Stomach (tissue), 9 donors: ENCODE measurements around the gene TM2D1. TPM values are rescaled to one million over a fixed set of nuclear protein-coding genes. Genes with fewer than 3 reads are reported as not detected.

Experiments used
- DNase-seq, 2 donors: peaks; one replicate each; pipeline versions ENCODE4 v3.0.0 to v3.0.0-alpha.2; 2013 to 2019
- H3K27ac ChIP-seq, 5 donors: fragments of 200-600 bp in 4 of 5; sonication (generic) in 4 of 5; one replicate each; pipeline ENCODE4 v1.5.1; 2013 to 2019; ENCODE audit warnings: mild to moderate bottlenecking in 1 of 5, moderate library complexity in 1 of 5
- H3K27me3 ChIP-seq, 3 donors: fragments of 200-600 bp; sonication (generic); one replicate each; pipeline ENCODE4 v1.5.1; 2017 to 2019; ENCODE audit warnings: mixed run types in 1 of 3
- H3K36me3 ChIP-seq, 4 donors: fragments of 200-600 bp; sonication (generic); 1 replicate in 3 of 4; 2 replicates in 1 of 4; pipeline ENCODE4 v1.5.1; 2016 to 2019
- H3K4me1 ChIP-seq, 4 donors: fragments of 200-600 bp; sonication (generic); one replicate each; pipeline ENCODE4 v1.5.1; 2016 to 2019
- H3K4me3 ChIP-seq, 4 donors: fragments of 200-600 bp; sonication (generic) in 3 of 4; one replicate each; pipeline ENCODE4 v1.5.1; 2016 to 2019; ENCODE audit warnings: mild to moderate bottlenecking in 1 of 4
- H3K9me3 ChIP-seq, 4 donors: fragments of 200-600 bp; sonication (generic); one replicate each; pipeline ENCODE4 v1.5.1; 2016 to 2019
- EP300 ChIP-seq: sonication (generic); formaldehyde crosslinking; IDR thresholded peaks from one replicate; pipeline ENCODE4 v1.6.1; 2017; ENCODE audit warnings: antibody characterized with exemption
- POLR2A ChIP-seq, 4 donors: fragments of 450-650 bp; IDR thresholded peaks; one replicate each; pipeline ENCODE4 v1.6.1; 2016; ENCODE audit warnings: antibody characterized with exemption in 4 of 4, control low read depth in 2 of 4, mild to moderate bottlenecking in 1 of 4, moderate library complexity in 1 of 4
- POLR2AphosphoS5 ChIP-seq, 3 donors: sonication (generic); formaldehyde crosslinking; IDR thresholded peaks; one replicate each; pipeline ENCODE4 v1.6.1; 2016; ENCODE audit warnings: antibody characterized with exemption in 3 of 3
- WGBS, 5 donors: extraction: QIAGEN DNeasy Blood & Tissue Kit in 3 of 5; methylation state at CpG; one replicate each; pipeline versions ENCODE4 v1.1.5 to v1.1.7; 2013 to 2018; 5-methylcytosine and 5-hydroxymethylcytosine counted together
- intact Hi-C: fragments of 100-400 bp; cut with DNase I; formaldehyde crosslinking; loops from one replicate; pipeline ENCODE4 v1.15.1; 2023; ENCODE audit warnings: low total_unique reads
- polyA plus RNA-seq, 3 donors: library from polyadenylated mRNA; stranded (reverse); fragments of 200-250 nt; gene quantifications; one replicate each; pipeline ENCODE4 v1.2.3, GENCODE V29; 2013
- total RNA-seq, 5 donors: library from RNA; depleted of rRNA; stranded (reverse); fragments of >200 nt; gene quantifications; one replicate each; pipeline versions ENCODE4 v1.1.0 to v1.2.3, GENCODE V29; 2014 to 2016
- TF ChIP-seq, protein P1 (sequence below), 7 experiments: fragments of 450-650 bp in 4 of 7; fragments of 200-600 bp in 3 of 7; sonication (generic) in 3 of 7; IDR thresholded peaks; one replicate each; pipeline ENCODE4 v1.5.1; 2016 to 2019; ENCODE audit warnings: antibody characterized with exemption in 7 of 7, control low read depth in 2 of 7, mild to moderate bottlenecking in 1 of 7
- donor health status: healthy with polysubstance abuse.
- donor health status: Bipolar disorder and iron deficiency.
- donor health status: healthy.

TM2D1 gene
- total and polyA plus RNA-seq, 8 donors = 15.6 to 184 (median 41.4) TPM

DNA sequence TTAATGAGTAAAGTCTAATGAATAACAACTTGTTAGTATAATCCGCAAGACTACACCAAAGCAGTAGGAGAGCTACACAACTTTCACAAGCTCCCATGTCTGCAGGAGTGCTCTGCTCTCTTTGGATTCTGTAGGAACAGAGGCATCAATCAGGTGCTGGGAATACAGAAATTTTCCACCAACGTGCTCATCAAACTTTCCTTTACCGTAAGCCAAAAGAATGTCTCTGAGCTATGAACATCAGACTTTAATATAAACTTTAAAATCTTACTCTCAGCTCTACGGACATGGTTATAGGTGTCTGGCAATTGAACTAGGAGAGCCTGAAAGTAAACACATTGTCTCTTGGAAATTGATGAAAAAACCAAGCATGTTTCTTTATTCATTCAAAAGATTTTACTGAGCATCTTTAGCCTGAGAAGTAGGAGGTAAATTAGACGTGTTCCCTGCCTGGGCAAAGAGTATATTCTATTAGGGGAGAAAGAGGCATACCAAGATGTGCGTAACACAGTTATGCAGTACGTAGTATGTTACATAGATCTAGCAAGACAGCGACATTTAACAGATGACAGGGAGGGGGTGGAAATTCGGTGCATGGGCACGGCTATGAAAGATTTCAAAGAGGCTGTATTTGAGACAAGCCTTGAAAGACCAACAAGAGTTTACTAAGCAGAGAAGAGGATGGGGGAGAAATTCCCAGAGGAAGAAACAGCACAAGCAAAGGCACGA lies 85.2 kb downstream of the TM2D1 start:
- no peaks in the 10 kb centered on the region for H3K9me3 ChIP-seq
- peaks cover 11 to 67% (median 47%) of the 10 kb centered on the region in 4 donors for H3K4me1 ChIP-seq
- intact Hi-C loops = no loop called here
- TF ChIP-seq POLR2AphosphoS5 (IDR thresholded peaks at IDR 0.05) (no peak), POLR2A (IDR thresholded peaks at IDR 0.05) (no peak), EP300 (no peak)
- TF ChIP-seq, protein P1, sequence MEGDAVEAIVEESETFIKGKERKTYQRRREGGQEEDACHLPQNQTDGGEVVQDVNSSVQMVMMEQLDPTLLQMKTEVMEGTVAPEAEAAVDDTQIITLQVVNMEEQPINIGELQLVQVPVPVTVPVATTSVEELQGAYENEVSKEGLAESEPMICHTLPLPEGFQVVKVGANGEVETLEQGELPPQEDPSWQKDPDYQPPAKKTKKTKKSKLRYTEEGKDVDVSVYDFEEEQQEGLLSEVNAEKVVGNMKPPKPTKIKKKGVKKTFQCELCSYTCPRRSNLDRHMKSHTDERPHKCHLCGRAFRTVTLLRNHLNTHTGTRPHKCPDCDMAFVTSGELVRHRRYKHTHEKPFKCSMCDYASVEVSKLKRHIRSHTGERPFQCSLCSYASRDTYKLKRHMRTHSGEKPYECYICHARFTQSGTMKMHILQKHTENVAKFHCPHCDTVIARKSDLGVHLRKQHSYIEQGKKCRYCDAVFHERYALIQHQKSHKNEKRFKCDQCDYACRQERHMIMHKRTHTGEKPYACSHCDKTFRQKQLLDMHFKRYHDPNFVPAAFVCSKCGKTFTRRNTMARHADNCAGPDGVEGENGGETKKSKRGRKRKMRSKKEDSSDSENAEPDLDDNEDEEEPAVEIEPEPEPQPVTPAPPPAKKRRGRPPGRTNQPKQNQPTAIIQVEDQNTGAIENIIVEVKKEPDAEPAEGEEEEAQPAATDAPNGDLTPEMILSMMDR (IDR thresholded peaks at IDR 0.05) = no peak
- WGBS, 5 donors = 85 to 96% (median 89%) methylated on average over 11 of the region's 11 CpGs
- no peaks in the 10 kb centered on the region for H3K27me3 ChIP-seq
- DNase-seq = peak in 1 of 2 donors; percentile 45
- peak overlapping the region; percentile 37 to 84 (median 72) for H3K27ac ChIP-seq
- no peak overlapping the region for H3K4me3 ChIP-seq
- H3K36me3 ChIP-seq = no peaks in the 10 kb centered on the region

DNA sequence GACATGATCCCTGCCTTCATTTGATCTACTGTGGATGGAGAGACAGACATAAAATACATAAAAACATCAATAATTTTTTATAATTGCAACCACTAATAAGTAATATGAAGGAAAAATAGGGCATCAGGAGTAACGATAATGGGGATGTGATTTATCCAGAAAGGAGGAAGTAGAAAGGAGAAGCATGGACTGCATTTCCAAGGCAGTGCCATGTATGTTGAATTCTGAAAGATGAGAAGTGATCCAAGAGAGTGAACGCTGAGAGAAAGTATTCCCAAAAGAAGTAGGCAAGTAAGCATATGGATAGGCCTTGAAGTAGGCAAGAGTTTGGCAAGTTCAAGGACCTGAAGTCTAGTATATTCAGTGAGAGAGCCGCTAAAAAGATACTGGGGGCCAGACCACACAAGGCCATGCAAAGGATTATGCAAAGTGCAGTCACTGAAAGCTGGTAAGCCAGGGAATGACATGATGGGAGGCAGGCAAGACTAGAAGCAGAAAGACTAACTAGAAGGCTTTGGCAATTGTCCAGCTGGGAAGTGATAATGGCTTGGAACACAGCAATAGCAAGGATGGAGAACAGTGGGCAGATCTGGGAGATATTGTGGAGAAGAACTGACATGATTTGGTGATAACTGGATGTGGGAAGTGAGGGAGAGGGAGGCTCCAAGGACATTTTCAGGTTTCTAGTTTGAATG lies 85.9 kb downstream of the TM2D1 start:
- peak overlapping the region; percentile 37 to 84 (median 72) for H3K27ac ChIP-seq
- TF ChIP-seq POLR2AphosphoS5 (IDR thresholded peaks at IDR 0.05) (no peak), POLR2A (IDR thresholded peaks at IDR 0.05) (no peak), EP300 (peak; percentile 42)
- TF ChIP-seq, protein P1 (IDR thresholded peaks at IDR 0.05) = no peak
- intact Hi-C loops = no loop called here
- H3K4me3 ChIP-seq = no peak overlapping the region
- DNase-seq = peak in 1 of 2 donors; percentile 52
- no peaks in the 10 kb centered on the region for H3K9me3 ChIP-seq
- H3K36me3 ChIP-seq = no peaks in the 10 kb centered on the region
- H3K4me1 ChIP-seq = peaks cover 11 to 67% (median 47%) of the 10 kb centered on the region in 4 donors
- 72 to 88% (median 80%) methylated on average over 3 of the region's 3 CpGs for WGBS, 5 donors
- H3K27me3 ChIP-seq = no peaks in the 10 kb centered on the region

DNA sequence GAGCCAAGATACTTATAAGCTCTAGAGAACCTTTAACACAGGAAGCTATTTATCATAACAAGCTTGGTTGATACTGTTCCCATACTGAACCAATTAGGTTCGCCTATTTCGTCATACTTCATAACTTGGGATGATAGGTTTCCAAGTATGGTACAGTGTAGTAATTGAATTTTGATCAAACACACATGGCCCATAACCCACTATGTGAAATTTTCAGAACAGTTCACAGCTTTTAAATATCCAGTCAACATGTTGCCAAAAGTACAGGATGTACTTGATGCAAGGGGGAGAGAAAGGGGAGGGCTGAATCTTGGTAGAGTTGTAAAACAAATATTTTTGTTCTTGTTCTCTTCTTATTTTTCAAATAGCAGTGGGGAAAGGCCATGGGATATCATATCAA lies 86.6 kb downstream of the TM2D1 start:
- H3K27me3 ChIP-seq = no peaks in the 10 kb centered on the region
- WGBS, 5 donors = 49 to 89% (median 72%) methylated on average over 2 of the region's 2 CpGs
- no peaks in the 10 kb centered on the region for H3K36me3 ChIP-seq
- no peak overlapping the region for H3K4me3 ChIP-seq
- H3K4me1 ChIP-seq = peaks cover 11 to 67% (median 47%) of the 10 kb centered on the region in 4 donors
- intact Hi-C loops = no loop called here
- H3K9me3 ChIP-seq = no peaks in the 10 kb centered on the region
- peak overlapping the region in 4 of 5 donors; percentile 69 to 84 (median 72) for H3K27ac ChIP-seq
- DNase-seq = peak in 1 of 2 donors; percentile 78
- TF ChIP-seq POLR2AphosphoS5 (IDR thresholded peaks at IDR 0.05) (peak; percentile 82 to 90 (median 88)), POLR2A (IDR thresholded peaks at IDR 0.05) (no peak), EP300 (peak; percentile 61)
- TF ChIP-seq, protein P1 (IDR thresholded peaks at IDR 0.05) = no peak

DNA sequence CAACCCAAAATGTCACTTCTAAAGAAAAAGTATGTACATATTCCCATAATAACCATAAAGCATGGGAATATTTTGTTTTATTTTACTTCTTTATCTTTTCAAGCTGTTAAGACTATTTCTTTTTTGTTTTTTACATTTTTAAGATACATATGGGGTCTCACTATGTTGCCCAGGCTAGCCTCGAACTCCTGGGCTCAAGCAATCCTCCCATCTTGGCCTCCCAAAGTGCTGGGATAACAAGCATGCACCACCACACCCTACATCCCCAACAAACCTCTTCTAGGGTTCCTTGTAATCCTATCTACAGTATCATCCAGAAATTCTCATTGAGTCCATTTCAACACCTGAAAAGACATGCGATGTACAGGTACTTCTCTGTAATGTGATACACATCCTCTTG lies 87.5 kb downstream of the TM2D1 start:
- intact Hi-C loops = no loop called here
- Histone ChIP-seq H3K9me3 (no peaks in the 10 kb centered on the region), H3K36me3 (no peaks in the 10 kb centered on the region), H3K4me3 (no peak overlapping the region), H3K27ac (peak overlapping the region in 4 of 5 donors; percentile 67 to 84 (median 70)), H3K4me1 (peaks cover 8 to 62% (median 44%) of the 10 kb centered on the region in 4 donors), H3K27me3 (no peaks in the 10 kb centered on the region)
- DNase-seq = no peak
- WGBS, 5 donors = 96 to 99% (median 97%) methylated on average over 2 of the region's 2 CpGs
- TF ChIP-seq POLR2AphosphoS5 (IDR thresholded peaks at IDR 0.05) (no peak), EP300 (no peak), POLR2A (IDR thresholded peaks at IDR 0.05) (no peak)
- TF ChIP-seq, protein P1 (IDR thresholded peaks at IDR 0.05) = no peak
